Uterus (tissue), 4 donors: Measurements from ENCODE around the gene CRISP3. TPM values are rescaled to one million over a fixed set of nuclear protein-coding genes. Genes with fewer than 3 reads are reported as not detected.

Experiments used
- DNase-seq, 2 donors: peaks; one replicate each; pipeline ENCODE4 v3.0.0-alpha.2; 2019 to 2020
- H3K27ac ChIP-seq, 2 donors: fragments of 200-600 bp; sonication (generic); 1 replicate in 1 of 2; 2 replicates in 1 of 2; pipeline ENCODE4 v1.5.1; 2016 to 2018
- H3K27me3 ChIP-seq, 2 donors: fragments of 200-600 bp; sonication (generic); one replicate each; pipeline ENCODE4 v1.5.1; 2018 to 2019; ENCODE audit warnings: control low read depth in 1 of 2
- H3K36me3 ChIP-seq, 2 donors: fragments of 200-600 bp; sonication (generic); one replicate each; pipeline ENCODE4 v1.5.1; 2019; ENCODE audit warnings: control low read depth in 1 of 2
- H3K4me1 ChIP-seq, 2 donors: fragments of 200-600 bp; sonication (generic); one replicate each; pipeline ENCODE4 v1.5.1; 2018 to 2019; ENCODE audit warnings: control low read depth in 1 of 2
- H3K4me3 ChIP-seq, 2 donors: fragments of 200-600 bp; sonication (generic); 1 replicate in 1 of 2; 2 replicates in 1 of 2; pipeline ENCODE4 v1.5.1; 2018 to 2019; ENCODE audit warnings: mild to moderate bottlenecking in 1 of 2
- H3K9me3 ChIP-seq, 2 donors: fragments of 200-600 bp; sonication (generic); one replicate each; pipeline ENCODE4 v1.5.1; 2019; ENCODE audit warnings: control low read depth in 1 of 2
- CTCF ChIP-seq, 4 experiments: fragments of 200-600 bp in 2 of 4; fragments of 450-650 bp in 2 of 4; sonication (generic) in 2 of 4; IDR thresholded peaks; one replicate each; pipeline ENCODE4 v1.5.1; 2016 to 2019; ENCODE audit warnings: antibody characterized with exemption in 4 of 4, mild to moderate bottlenecking in 2 of 4, moderate library complexity in 1 of 4
- POLR2A ChIP-seq, 2 donors: fragments of 450-650 bp; IDR thresholded peaks; one replicate each; pipeline ENCODE4 v1.6.1; 2016; ENCODE audit warnings: antibody characterized with exemption in 2 of 2, mild to moderate bottlenecking in 1 of 2, moderate library complexity in 1 of 2
- intact Hi-C: fragments of 100-400 bp; cut with DNase I; formaldehyde crosslinking; loops from one replicate; pipeline ENCODE4 v1.15.1; 2023; ENCODE audit warnings: low total_unique reads
- total RNA-seq, 4 donors: library from RNA; depleted of rRNA in 3 of 4; stranded (reverse); fragments of >200 nt in 3 of 4; gene quantifications; one replicate each; pipeline versions ENCODE4 v1.1.0 to v1.2.4, GENCODE V29; 2014 to 2023
- donor health status: DM: yes; HTN: yes; CAD: no.

Gene CRISP3
- total RNA-seq, 4 donors from 2014 or later = 0.35 to 1.7 TPM; not detected in 2

DNA sequence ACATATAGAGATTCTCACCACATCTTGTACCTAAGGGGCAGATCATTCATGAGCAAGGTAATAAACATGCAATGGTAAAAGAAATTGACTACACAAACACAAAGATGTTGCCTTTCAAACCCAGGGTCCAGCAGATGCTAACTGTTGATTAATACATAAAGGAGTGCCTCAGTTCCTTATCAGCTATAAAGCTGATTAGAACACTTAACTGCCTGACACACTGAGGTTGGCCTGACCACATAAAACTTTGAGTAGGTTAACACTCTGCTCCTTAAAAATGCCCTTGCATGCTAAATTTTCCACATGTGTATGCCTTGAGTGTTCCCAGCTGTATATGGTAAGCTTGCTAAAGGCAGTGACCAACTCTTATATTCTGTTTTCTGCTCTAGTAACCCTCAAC lies 45.7 kb downstream of the CRISP3 start:
- Histone ChIP-seq H3K27me3 (no peaks in the 10 kb centered on the region), H3K4me1 (no peaks in the 10 kb centered on the region), H3K27ac (no peak overlapping the region), H3K36me3 (no peaks in the 10 kb centered on the region), H3K9me3 (peaks cover 0 to 3% of the 10 kb centered on the region in 2 donors), H3K4me3 (no peak overlapping the region)
- DNase-seq = no peak
- intact Hi-C loops = no loop called here
- no peak for TF ChIP-seq POLR2A (IDR thresholded peaks at IDR 0.05)
- TF ChIP-seq CTCF (IDR thresholded peaks at IDR 0.05) = no peak

DNA sequence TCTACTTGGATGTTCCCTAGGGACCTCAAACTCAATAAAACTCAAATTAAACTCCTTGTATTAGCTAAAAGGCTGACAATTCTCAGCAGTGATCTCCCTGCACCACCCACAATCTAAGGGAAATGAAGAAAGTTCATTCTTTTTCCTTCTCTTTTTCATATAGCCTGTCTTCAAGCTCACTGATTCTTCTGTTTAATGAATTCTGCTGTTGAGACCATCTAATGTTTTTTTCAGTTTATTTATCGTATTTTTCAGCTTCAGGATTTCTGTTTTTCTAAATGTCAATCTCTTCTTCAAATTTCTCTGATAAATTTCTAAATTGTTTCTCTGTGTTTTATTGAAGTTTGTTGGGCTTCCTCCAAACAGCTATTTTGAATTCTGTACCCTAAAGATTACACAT lies 50.7 kb downstream of the CRISP3 start:
- TF ChIP-seq CTCF (IDR thresholded peaks at IDR 0.05) = no peak
- no peak for TF ChIP-seq POLR2A (IDR thresholded peaks at IDR 0.05)
- Histone ChIP-seq H3K4me1 (no peaks in the 10 kb centered on the region), H3K27ac (no peak overlapping the region), H3K36me3 (no peaks in the 10 kb centered on the region), H3K27me3 (no peaks in the 10 kb centered on the region), H3K4me3 (no peak overlapping the region), H3K9me3 (no peaks in the 10 kb centered on the region)
- DNase-seq = no peak
- intact Hi-C loops = no loop called here

DNA sequence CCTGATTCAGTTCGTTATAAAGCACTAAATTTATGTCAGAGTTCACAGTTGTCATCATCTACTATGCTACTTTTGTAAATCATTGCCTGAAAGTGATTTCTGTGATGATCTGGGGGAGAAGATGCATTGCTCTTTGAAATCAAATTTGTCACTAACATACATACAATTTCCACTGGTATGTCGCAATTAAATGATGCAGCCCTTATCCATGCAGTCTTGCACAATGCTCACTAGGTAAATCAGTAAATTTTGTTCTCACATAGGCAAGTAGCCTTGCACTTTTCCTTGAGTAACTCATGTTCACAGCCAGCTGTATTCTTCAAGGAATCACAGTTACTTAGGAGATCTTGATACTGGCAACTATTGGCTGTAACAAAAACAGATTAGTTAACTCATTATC lies 51.7 kb downstream of the CRISP3 start:
- Histone ChIP-seq H3K4me1 (no peaks in the 10 kb centered on the region), H3K27ac (no peak overlapping the region), H3K9me3 (no peaks in the 10 kb centered on the region), H3K27me3 (no peaks in the 10 kb centered on the region), H3K4me3 (no peak overlapping the region), H3K36me3 (no peaks in the 10 kb centered on the region)
- intact Hi-C loops = no loop called here
- no peak for DNase-seq
- TF ChIP-seq CTCF (IDR thresholded peaks at IDR 0.05) (no peak), POLR2A (IDR thresholded peaks at IDR 0.05) (no peak)

Other genes with a start within 250 kb of the CRISP3 start
- gene GLYATL3, start 244.5 kb downstream of the CRISP3 start, total RNA-seq = not detected
- gene C6orf141, start 193.7 kb downstream of the CRISP3 start, total RNA-seq = 10 to 100 TPM in 1 of 4 donors, 1 to 10 TPM in 2, under 1 TPM in 1; 0.88 to 18.1 (median 3.5) TPM
- 1 to 10 TPM in 1 of 4 donors, not detected in 3; 3.2 TPM for gene RHAG, start 107.5 kb downstream of the CRISP3 start, total RNA-seq
- not detected for gene CRISP2, start 30.8 kb downstream of the CRISP3 start, total RNA-seq
- under 1 TPM in 1 of 4 donors, not detected in 3; 0.14 TPM for gene PGK2, start 42.9 kb upstream of the CRISP3 start, total RNA-seq
- not detected for gene CRISP1, start 122.1 kb upstream of the CRISP3 start, total RNA-seq
- not detected for gene DEFB114, start 219.8 kb upstream of the CRISP3 start, total RNA-seq
- not detected for gene DEFB113, start 225.2 kb upstream of the CRISP3 start, total RNA-seq